HG03196 (cell line): ENCODE results near the gene RBBP5.
A peak's percentile ranks its signal among the peaks of the same experiment; 100 is the strongest.

Experiments used
- ATAC-seq: cut with Tn5 transposase; IDR thresholded peaks from one replicate; pipeline ENCODE4 v1.9.1; 2021; ENCODE audit not compliant: unreplicated experiment

RBBP5 gene

DNA sequence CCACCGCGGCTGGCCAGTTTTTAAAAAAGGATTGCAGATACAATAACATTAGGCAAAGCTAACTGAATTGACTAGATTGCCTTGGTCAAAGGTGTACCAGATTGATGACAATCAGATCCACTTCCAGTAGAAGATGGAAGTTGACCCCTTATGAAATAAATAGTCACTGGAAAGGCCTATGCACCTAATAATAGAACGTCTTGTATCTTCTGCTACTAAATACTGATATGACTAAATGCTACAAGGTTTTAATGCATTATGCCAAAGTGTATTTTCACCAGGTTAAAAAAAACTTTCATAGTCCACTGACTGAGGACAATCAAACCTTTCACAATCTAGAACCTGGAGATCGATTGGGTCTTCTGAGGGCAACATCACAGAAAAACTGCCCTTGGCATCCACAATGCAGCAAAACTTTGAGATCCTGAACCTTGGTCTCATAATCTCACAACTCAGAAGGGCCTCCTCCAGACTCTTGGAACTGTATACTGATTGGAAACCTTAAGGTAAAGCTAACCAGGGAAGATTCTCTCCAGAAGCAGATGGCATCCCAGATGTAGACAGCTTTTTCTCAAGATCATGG lies 7.8 kb upstream of the RBBP5 start:
- no peak for ATAC-seq

DNA sequence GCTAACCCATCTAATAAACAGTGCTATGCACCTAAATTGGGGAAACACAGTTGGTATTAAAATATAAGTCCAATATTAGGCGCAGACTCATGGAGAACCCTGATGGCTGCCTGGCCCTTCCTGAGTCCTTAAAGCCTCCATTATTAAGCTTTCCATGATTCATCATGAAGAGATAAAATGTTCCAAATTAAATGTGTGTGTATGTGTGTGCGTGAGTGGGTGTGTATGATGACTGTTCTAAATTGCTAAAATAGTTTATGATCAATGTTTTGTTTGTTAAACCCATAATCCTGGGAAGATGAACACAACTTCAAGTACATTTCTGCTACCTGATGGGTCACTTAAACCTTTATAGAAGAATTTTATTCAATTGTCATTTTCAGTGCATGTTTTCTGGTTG lies 6.3 kb upstream of the RBBP5 start:
- no peak for ATAC-seq

DNA sequence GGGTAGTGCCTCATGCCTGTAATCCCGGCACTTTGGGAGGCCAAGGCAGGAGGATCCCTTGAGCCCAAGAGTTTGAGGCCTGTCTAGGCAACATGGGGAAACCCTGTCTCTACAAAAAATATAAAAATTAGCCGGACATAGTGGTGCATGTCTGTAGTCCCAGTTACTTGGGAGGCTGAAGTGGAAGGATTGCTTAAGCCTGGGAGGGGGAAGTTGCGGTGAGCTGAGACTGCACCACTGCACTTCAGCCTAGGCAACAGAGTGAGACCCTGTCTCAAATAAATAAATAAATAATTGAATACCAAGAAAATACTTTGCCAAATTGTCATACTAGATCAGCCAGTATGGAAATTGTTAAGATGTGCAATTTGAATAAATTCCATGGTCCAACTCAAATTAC lies 5.9 kb upstream of the RBBP5 start:
- ATAC-seq: no peak

GRCh38 chr1:205124726-205125125 lies 2.9 kb upstream of the RBBP5 start:
- no peak for ATAC-seq

- ATAC-seq: peak; percentile 17
Measured at GRCh38 chr1:205122489-205122882, 708 bp upstream of the RBBP5 start.

- ATAC-seq: no peak
Measured at GRCh38 chr1:205118752-205119151, 3.0 kb downstream of the RBBP5 start.

GRCh38 chr1:205111354-205111753 lies 10.4 kb downstream of the RBBP5 start:
- ATAC-seq: no peak

DNA sequence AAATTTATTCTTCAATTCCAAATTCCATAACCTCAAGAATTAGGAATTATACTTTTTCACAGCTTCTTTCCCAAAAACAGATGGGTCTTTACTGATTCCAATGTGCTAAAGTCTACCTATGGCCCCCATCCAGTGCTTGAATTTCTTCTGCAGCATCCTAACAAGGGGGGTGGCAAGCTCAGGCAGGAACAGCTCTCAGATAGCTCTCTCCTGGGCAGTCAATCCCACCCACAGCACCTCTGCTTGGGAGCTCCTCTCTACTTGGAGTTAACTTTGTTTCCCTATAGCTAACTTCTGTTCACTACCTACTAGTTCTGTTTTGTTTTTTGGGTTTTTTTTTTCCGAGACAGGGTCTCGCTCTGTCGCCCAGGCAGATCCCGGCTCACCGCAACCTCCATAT lies 12.1 kb downstream of the RBBP5 start:
- no peak for ATAC-seq

GRCh38 chr1:205109269-205109668 lies 12.5 kb downstream of the RBBP5 start:
- no peak for ATAC-seq

DNA sequence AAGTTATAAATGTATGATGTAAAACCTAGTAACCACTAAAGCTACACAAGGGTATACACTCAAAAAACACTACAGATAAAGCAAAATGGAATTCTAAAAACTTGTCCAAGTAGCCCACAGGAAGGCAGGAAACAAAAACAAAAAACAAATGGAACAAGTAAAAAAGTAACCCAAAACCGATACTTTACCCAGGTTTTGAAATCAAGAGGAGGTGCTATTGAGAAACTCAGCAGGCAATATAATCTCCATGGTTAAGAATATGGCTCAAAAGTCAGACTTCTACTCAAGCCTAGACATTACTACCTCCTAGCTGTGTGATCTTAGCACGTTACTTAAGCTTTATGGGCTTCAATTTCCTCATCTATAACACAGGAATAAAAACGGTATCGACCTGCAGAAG lies 13.3 kb downstream of the RBBP5 start:
- no peak for ATAC-seq

DNA sequence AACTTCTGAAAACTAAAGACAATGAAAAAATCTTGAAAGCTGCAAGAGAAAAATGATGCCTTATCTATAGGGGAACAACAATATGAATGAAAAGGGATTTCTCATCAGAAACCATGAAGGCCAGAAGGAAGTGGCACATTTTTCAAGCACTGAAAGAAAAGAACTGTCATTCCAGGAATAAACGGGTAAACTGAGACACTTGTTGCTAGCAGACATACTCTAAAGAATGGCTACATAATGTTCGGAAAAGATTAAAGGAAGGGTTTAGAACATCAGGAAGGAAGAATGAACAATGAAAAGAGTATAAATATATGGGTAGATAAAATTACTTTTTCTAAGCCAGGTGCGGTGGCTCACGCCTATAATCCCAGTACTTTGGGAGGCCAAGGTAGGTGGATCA lies 14.5 kb downstream of the RBBP5 start:
- no peak for ATAC-seq

GRCh38 chr1:205102404-205102803 lies 19.4 kb downstream of the RBBP5 start:
- ATAC-seq: no peak

DNA sequence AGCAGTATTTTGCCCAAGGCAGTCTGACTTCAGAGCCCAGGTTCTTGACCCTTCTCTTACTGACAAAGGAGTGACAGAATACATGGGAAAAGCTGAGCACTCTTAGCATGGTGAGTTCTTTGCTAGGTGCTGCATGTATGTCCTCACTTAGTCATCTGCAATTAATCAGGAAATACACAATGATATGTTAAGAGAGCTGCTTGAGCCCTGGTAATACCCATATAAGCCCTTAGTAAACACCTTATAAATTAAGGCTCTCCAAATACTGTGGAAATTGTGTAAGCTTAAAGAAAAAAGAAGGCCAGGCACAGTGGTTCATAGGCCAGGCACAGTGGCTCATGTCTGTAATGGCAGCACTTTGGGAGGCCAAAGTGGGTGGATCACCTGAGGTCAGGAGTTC lies 23.5 kb downstream of the RBBP5 start:
- no peak for ATAC-seq

DNA sequence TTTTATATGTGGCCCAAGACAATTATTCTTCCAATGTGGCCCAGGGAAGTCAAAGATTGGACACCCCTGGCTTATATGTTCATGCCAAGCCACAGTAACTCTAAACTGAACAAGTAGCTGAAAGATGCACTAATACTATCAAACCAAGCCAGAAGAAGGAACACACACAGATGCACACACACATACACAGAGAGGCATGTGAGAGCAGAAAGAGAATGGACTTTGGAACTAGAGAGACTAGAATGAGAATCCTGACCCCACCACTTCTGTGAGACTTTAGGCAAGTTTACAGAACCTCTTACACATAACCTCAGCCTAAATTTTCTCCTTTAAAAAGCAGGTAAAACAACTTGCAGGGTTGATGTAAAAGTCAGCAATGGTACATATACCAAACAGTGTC lies 26.4 kb downstream of the RBBP5 start:
- ATAC-seq: no peak

GRCh38 chr1:205091043-205091740 lies 30.6 kb downstream of the RBBP5 start:
- ATAC-seq: no peak

GRCh38 chr1:205088341-205088740 lies 33.4 kb downstream of the RBBP5 start:
- no peak for ATAC-seq

- no peak for ATAC-seq
Measured at GRCh38 chr1:205084360-205084759, 37.4 kb downstream of the RBBP5 start, which contains the start of gene TMEM81. Gene TMEM81 (minus strand): TSS chr1:205084460. CDS start chr1:205084320, 140 bp downstream.

- ATAC-seq: no peak
Measured at GRCh38 chr1:205082431-205082830, 39.3 kb downstream of the RBBP5 start.

GRCh38 chr1:205077934-205078311 lies 43.9 kb downstream of the RBBP5 start:
- no peak for ATAC-seq

GRCh38 chr1:205077158-205077933 lies 44.4 kb downstream of the RBBP5 start:
- no peak for ATAC-seq

- no peak for ATAC-seq
Measured at GRCh38 chr1:205076245-205076761, 45.5 kb downstream of the RBBP5 start.

DNA sequence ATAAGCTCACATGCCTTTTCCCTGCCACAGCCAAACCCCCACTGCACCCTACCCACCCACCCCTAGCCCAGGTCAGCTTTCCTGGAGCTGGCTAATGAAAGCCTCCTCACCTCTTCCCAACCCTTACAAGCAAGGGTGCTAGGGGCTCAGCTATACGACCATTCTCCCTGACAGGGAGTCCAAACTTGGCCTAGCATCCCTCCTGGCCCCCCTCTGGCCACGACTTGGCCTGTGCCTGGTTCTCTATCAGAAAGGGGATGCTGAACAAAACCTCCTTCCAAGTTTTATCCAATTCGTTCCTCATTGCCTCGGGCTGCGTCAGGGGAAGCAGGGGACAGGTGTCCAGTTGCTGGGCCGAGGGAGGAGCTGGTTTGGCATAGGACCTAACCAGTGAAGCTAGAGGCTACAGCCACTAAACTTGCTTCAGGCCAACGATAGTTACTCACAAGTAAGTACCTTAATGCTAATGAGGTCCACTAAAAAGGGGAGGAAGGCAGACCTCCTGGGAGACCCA lies 46.1 kb downstream of the RBBP5 start:
- ATAC-seq: no peak
